Testis (tissue), 3 donors: Measurements from ENCODE around the gene TNRC6C. TPM values are rescaled to one million over a fixed set of nuclear protein-coding genes. Genes with fewer than 3 reads are reported as not detected.

Source experiments
- DNase-seq: peaks from one replicate; pipeline ENCODE4 v3.0.0-alpha.2; 2019
- H3K27ac ChIP-seq, 2 donors: fragments of 200-600 bp; sonication (generic); one replicate each; pipeline ENCODE4 v1.5.1; 2019
- H3K27me3 ChIP-seq: fragments of 200-600 bp; sonication (generic); one replicate; pipeline ENCODE4 v1.5.1; 2019
- H3K36me3 ChIP-seq: fragments of 200-600 bp; sonication (generic); one replicate; pipeline ENCODE4 v1.5.1; 2017; ENCODE audit warnings: low read depth; ENCODE audit errors: missing control alignments
- H3K4me1 ChIP-seq: fragments of 200-600 bp; sonication (generic); one replicate; pipeline ENCODE4 v1.5.1; 2019
- H3K4me3 ChIP-seq, 2 donors: fragments of 200-600 bp; sonication (generic); one replicate each; pipeline ENCODE4 v1.5.1; 2017 to 2019
- H3K9me3 ChIP-seq: fragments of 200-600 bp; sonication (generic); one replicate; pipeline ENCODE4 v1.5.1; 2017
- CTCF ChIP-seq, 3 experiments: fragments of 450-650 bp in 2 of 3; fragments of 200-600 bp in 1 of 3; sonication (generic) in 1 of 3; IDR thresholded peaks; one replicate each; pipeline ENCODE4 v1.5.1; 2016 to 2019; ENCODE audit warnings: antibody characterized with exemption in 3 of 3, mild to moderate bottlenecking in 2 of 3, moderate library complexity in 1 of 3
- POLR2A ChIP-seq: fragments of 450-650 bp; IDR thresholded peaks from one replicate; pipeline ENCODE4 v1.6.1; 2017; ENCODE audit warnings: antibody characterized with exemption, mild to moderate bottlenecking, moderate library complexity
- WGBS, 2 donors: methylation state at CpG; one replicate each; pipeline ENCODE4 v1.1.5; 2018; 5-methylcytosine and 5-hydroxymethylcytosine counted together
- intact Hi-C: fragments of 100-400 bp; cut with DNase I; formaldehyde crosslinking; loops from one replicate; pipeline ENCODE4 v1.15.1; 2023; ENCODE audit warnings: low total_unique reads
- polyA plus RNA-seq: library from polyadenylated mRNA; stranded (reverse); fragments of 350-450 nt; fragmentation: Illumina TruSeq; extraction: RNeasy Lipid Tissue Mini Kit (QIAGEN cat#74804); gene quantifications from one replicate; pipeline ENCODE4 v1.2.3, GENCODE V29; 2014; ENCODE audit warnings: low read depth, low replicate concordance; ENCODE audit not compliant: insufficient read depth
- total RNA-seq, 2 donors: library from RNA; depleted of rRNA; stranded (reverse); fragments of >200 nt; gene quantifications; one replicate each; pipeline ENCODE4 v1.2.3, GENCODE V29; 2016

TNRC6C gene
- total and polyA plus RNA-seq, 3 donors from 2014 or later, result 26.2 to 35.6 (median 27.4) TPM

GRCh38 chr17:78103311-78103710 lies 144.8 kb downstream of the TNRC6C start:
- no peaks in the 10 kb centered on the region for H3K36me3 ChIP-seq
- TF ChIP-seq CTCF (IDR thresholded peaks at IDR 0.05), result no peak
- no peak for TF ChIP-seq POLR2A
- WGBS, 2 donors, result 63 to 64% methylated on average over 4 of the region's 4 CpGs
- DNase-seq, result no peak
- no peaks in the 10 kb centered on the region for H3K9me3 ChIP-seq
- no peak overlapping the region for H3K4me3 ChIP-seq
- no peak overlapping the region for H3K27ac ChIP-seq
- intact Hi-C loops, result no loop called here
- H3K27me3 ChIP-seq, result no peaks in the 10 kb centered on the region
- no peaks in the 10 kb centered on the region for H3K4me1 ChIP-seq

GRCh38 chr17:78104540-78104941 lies 146.0 kb downstream of the TNRC6C start:
- no peaks in the 10 kb centered on the region for H3K27me3 ChIP-seq
- no peaks in the 10 kb centered on the region for H3K36me3 ChIP-seq
- H3K4me3 ChIP-seq, result no peak overlapping the region
- 86 to 97% methylated on average over 8 to 21 of the region's 28 CpGs for WGBS, 2 donors
- no peaks in the 10 kb centered on the region for H3K9me3 ChIP-seq
- intact Hi-C loops, result no loop called here
- no peak overlapping the region for H3K27ac ChIP-seq
- no peak for DNase-seq
- peaks cover 8% of the 10 kb centered on the region for H3K4me1 ChIP-seq
- TF ChIP-seq POLR2A (no peak), CTCF (IDR thresholded peaks at IDR 0.05) (no peak)

- H3K4me3 ChIP-seq, result no peak overlapping the region
- no peaks in the 10 kb centered on the region for H3K36me3 ChIP-seq
- H3K9me3 ChIP-seq, result no peaks in the 10 kb centered on the region
- no peak overlapping the region for H3K27ac ChIP-seq
- no peaks in the 10 kb centered on the region for H3K27me3 ChIP-seq
- intact Hi-C loops, result no loop called here
- no peak for DNase-seq
- TF ChIP-seq POLR2A (no peak), CTCF (IDR thresholded peaks at IDR 0.05) (no peak)
- WGBS, 2 donors, result 67 to 84% methylated on average over 16 of the region's 16 CpGs
- H3K4me1 ChIP-seq, result peaks cover 8% of the 10 kb centered on the region
Observed at GRCh38 chr17:78105101-78105500, 146.6 kb downstream of the TNRC6C start.

- H3K4me1 ChIP-seq, result peaks cover 8% of the 10 kb centered on the region
- WGBS, 2 donors, result 74 to 75% methylated on average over 13 of the region's 13 CpGs
- H3K27me3 ChIP-seq, result no peaks in the 10 kb centered on the region
- TF ChIP-seq POLR2A, result no peak
- no peak for TF ChIP-seq CTCF (IDR thresholded peaks at IDR 0.05)
- DNase-seq, result no peak
- H3K27ac ChIP-seq, result no peak overlapping the region
- no peaks in the 10 kb centered on the region for H3K9me3 ChIP-seq
- no peaks in the 10 kb centered on the region for H3K36me3 ChIP-seq
- H3K4me3 ChIP-seq, result no peak overlapping the region
- intact Hi-C loops, result no loop called here
Observed at GRCh38 chr17:78105551-78105950, 147.0 kb downstream of the TNRC6C start.

GRCh38 chr17:78106211-78106610 lies 147.7 kb downstream of the TNRC6C start:
- intact Hi-C loops, result no loop called here
- Histone ChIP-seq H3K27ac (no peak overlapping the region), H3K4me1 (peaks cover 8% of the 10 kb centered on the region), H3K27me3 (no peaks in the 10 kb centered on the region), H3K4me3 (no peak overlapping the region), H3K36me3 (no peaks in the 10 kb centered on the region), H3K9me3 (no peaks in the 10 kb centered on the region)
- 80 to 88% methylated on average over 15 of the region's 15 CpGs for WGBS, 2 donors
- no peak for TF ChIP-seq CTCF (IDR thresholded peaks at IDR 0.05)
- TF ChIP-seq POLR2A, result no peak
- DNase-seq, result no peak
